Type B pancreatic cell (in vitro differentiated cells): Measurements from ENCODE around the gene DCHS1. TPM values are rescaled to one million over a fixed set of nuclear protein-coding genes. Genes with fewer than 3 reads are reported as not detected.

Experiments used
- DNase-seq: peaks from one replicate; pipeline ENCODE4 v3.0.0; 2021; ENCODE audit warnings: mixed read lengths; ENCODE audit not compliant: unreplicated experiment; ENCODE audit errors: extremely low spot score
- H3K27ac Mint-ChIP-seq: 2 replicates; pipeline ENCODE4 v1.8.0; 2021; ENCODE audit warnings: mild to moderate bottlenecking, mixed read lengths
- H3K27me3 Mint-ChIP-seq: 2 replicates; pipeline ENCODE4 v1.8.0; 2021; ENCODE audit warnings: mixed read lengths
- H3K36me3 Mint-ChIP-seq: 2 replicates; pipeline ENCODE4 v1.8.0; 2021; ENCODE audit warnings: mixed read lengths
- H3K4me1 Mint-ChIP-seq: one replicate; pipeline ENCODE4 v1.8.0; 2021; ENCODE audit warnings: mixed read lengths; ENCODE audit not compliant: unreplicated experiment
- H3K4me3 Mint-ChIP-seq: 2 replicates; pipeline ENCODE4 v1.8.0; 2021; ENCODE audit warnings: mild to moderate bottlenecking, mixed read lengths
- H3K9me3 Mint-ChIP-seq: 2 replicates; pipeline ENCODE4 v1.8.0; 2021; ENCODE audit warnings: mixed read lengths
- total RNA-seq: library from RNA; stranded (reverse); gene quantifications from 2 replicates; pipeline ENCODE4 v1.2.1, GENCODE V29; 2021; ENCODE audit warnings: low replicate concordance
- TF ChIP-seq, protein P1 (sequence below): fragments of 200-600 bp; sonication (generic); conservative IDR thresholded peaks from 2 replicates; pipeline ENCODE4 v1.5.0; 2021; ENCODE audit warnings: antibody characterized with exemption, mild to moderate bottlenecking

DCHS1 gene
- total RNA-seq, 1 donor from 2014 or later = 54.9 TPM

DNA sequence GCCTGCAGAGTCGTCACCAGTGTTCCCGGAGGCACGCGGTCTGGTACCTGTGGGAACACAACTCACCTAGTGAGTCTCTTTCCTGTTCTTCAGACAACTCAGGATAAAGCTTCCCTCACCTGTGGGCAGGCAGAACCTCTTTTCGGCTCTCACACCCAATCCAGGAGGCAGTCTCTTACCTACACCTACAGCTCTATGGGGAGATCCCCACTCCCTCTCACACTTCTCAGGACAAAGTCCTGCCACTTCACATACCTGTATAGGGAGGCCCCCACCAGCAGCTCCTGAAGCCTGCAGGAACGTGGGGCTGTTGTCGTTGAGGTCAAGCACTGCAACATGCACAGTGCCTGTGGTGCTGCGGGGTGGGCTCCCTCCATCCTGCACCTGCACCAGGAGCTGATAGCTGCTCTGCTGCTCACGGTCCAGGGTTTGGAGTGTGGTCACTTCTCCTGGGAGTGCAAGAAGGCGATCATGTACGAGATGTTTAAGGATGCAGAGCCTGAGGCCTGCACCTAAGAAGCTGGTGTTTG is 24.2 kb downstream of the DCHS1 start:
- Mint-ChIP-seq H3K9me3 (no peaks in the 10 kb centered on the region), H3K27me3 (peaks cover 22% of the 10 kb centered on the region), H3K36me3 (peaks cover 9% of the 10 kb centered on the region), H3K27ac (no peak overlapping the region), H3K4me1 (peaks cover 8% of the 10 kb centered on the region), H3K4me3 (peak overlapping the region; percentile 47)
- peak; percentile 52 for DNase-seq
- TF ChIP-seq, protein P1, sequence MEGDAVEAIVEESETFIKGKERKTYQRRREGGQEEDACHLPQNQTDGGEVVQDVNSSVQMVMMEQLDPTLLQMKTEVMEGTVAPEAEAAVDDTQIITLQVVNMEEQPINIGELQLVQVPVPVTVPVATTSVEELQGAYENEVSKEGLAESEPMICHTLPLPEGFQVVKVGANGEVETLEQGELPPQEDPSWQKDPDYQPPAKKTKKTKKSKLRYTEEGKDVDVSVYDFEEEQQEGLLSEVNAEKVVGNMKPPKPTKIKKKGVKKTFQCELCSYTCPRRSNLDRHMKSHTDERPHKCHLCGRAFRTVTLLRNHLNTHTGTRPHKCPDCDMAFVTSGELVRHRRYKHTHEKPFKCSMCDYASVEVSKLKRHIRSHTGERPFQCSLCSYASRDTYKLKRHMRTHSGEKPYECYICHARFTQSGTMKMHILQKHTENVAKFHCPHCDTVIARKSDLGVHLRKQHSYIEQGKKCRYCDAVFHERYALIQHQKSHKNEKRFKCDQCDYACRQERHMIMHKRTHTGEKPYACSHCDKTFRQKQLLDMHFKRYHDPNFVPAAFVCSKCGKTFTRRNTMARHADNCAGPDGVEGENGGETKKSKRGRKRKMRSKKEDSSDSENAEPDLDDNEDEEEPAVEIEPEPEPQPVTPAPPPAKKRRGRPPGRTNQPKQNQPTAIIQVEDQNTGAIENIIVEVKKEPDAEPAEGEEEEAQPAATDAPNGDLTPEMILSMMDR = no peak

DNA sequence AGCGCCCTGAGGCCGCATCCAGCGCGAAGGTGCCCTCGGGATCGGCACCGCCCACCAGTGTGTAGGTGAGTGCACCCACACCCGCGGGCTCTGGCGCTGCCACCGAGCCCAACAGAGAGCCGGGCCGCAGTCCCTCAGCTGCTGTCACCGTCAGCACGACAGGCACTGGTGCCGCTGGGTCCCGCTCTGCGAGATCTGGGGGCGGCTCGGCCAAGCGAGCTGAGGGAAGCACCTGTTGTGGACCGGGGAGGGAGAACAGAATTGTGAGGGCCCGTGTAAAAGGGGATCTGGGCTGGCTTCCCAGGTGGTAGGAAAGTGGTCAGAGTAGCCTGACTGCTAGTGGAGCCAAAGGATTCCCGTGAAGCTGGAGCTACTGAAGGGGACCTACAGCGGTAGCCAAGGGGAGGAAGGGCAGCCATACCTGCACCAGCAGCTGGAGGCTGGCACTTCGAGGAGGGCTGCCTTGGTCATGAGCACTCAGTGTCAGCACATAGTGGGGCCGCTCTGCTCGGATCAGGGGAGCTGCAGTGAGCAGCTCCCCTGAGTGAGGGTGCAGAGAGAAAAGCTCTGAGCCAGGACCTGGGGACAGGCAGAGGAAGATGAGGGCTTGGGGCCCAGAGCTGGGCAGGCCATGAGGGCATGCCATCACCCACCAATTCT is 24.8 kb downstream of the DCHS1 start:
- peaks cover 8% of the 10 kb centered on the region for H3K4me1 Mint-ChIP-seq
- no peak overlapping the region for H3K27ac Mint-ChIP-seq
- TF ChIP-seq, protein P1 = no peak

DNA sequence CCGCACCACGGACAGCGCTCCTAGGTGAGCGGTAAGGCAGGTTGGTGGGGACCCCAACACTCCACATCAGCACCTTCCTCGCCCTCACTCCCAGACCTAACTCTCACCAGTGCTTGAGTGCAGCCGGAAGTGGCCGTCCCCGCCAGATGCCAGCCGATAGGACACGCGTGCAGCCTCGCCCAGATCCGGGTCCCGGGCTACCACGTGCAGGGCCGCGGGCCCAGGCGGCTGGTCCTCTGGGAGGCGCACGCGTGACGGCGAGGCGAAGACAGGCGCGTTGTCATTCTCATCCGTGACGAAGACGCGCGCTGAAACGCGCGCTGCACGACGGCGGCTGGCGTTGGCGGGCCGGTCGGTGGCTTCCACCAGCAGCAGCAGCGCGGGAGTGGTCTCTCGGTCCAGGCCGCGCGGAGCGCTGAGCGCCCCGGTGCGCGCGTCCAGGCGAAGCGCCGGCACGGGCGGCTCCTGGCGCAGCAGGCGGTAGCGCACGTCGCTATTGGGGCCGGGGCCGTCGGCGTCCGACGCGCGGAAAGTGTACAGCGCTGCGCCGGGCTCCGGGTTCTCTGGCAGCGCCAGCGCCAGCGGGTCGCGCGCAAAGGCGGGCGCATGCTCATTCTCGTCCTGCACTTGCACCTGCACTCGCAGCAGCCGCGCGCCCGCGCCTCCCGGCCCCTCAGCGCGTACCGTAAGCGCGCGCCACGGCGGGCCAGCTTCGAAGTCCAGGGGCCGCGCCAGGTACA is 25.5 kb downstream of the DCHS1 start:
- Mint-ChIP-seq H3K36me3 (peaks cover 9% of the 10 kb centered on the region), H3K27ac (no peak overlapping the region), H3K27me3 (peaks cover 22% of the 10 kb centered on the region), H3K4me3 (no peak overlapping the region), H3K4me1 (peaks cover 3% of the 10 kb centered on the region), H3K9me3 (no peaks in the 10 kb centered on the region)
- DNase-seq = peak; percentile 72
- TF ChIP-seq, protein P1 = no peak

More for the DNA sequence above, 24.8 kb downstream of the DCHS1 start:
- DNase-seq = peak; percentile 64
- Mint-ChIP-seq H3K4me3 (peak overlapping the region; percentile 14), H3K27me3 (peaks cover 22% of the 10 kb centered on the region), H3K36me3 (peaks cover 9% of the 10 kb centered on the region), H3K9me3 (no peaks in the 10 kb centered on the region)

DNA sequence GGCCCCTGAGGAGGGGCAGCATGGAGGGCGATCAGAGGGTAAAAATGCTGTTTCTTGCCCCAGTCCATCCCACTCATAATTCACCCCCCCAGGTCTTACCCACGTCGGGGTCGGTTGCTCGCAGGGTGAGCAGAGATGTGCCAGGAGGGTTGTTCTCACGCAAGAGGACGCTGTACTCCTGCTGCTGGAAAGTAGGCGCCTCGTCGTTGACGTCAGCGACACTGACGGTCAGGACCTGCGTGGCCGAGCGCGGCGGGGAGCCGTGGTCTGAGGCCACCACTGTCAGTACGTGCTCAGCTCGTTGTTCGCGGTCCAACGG is 26.1 kb downstream of the DCHS1 start:
- peaks cover 22% of the 10 kb centered on the region for H3K27me3 Mint-ChIP-seq
- TF ChIP-seq, protein P1 = no peak
- H3K4me1 Mint-ChIP-seq = no peaks in the 10 kb centered on the region
- no peak overlapping the region for H3K4me3 Mint-ChIP-seq
- no peak overlapping the region for H3K27ac Mint-ChIP-seq
- peaks cover 10% of the 10 kb centered on the region for H3K36me3 Mint-ChIP-seq
- DNase-seq = no peak
- H3K9me3 Mint-ChIP-seq = no peaks in the 10 kb centered on the region

DNA sequence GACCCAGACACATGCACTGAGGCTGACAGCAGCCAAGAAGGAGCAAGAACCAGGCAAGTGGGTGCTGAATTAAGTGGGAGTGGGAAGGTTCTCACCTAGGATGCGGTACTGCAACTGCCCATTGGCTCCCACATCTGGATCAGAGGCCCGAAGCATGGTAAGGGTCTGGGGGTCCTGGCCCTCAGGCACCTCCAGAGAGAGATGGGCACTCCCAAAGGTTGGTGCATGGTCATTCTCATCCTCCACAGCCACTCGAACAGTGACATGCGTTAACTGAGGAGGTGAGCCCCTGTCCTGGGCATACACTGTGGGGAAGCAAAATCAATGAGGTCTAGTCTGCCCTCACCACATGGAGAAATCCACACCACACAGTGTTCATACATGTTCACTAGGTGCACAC is 27.1 kb downstream of the DCHS1 start:
- no peaks in the 10 kb centered on the region for H3K9me3 Mint-ChIP-seq
- H3K4me3 Mint-ChIP-seq = no peak overlapping the region
- peaks cover 22% of the 10 kb centered on the region for H3K27me3 Mint-ChIP-seq
- H3K36me3 Mint-ChIP-seq = peaks cover 15% of the 10 kb centered on the region
- DNase-seq = peak; percentile 32
- TF ChIP-seq, protein P1 = no peak
- H3K4me1 Mint-ChIP-seq = no peaks in the 10 kb centered on the region
- no peak overlapping the region for H3K27ac Mint-ChIP-seq
